H1 (cell line): ENCODE data around the gene MEF2A. TPM values are rescaled to one million over a fixed set of nuclear protein-coding genes. Genes with fewer than 3 reads are reported as not detected.

ENCODE experiments used
- CTCF ChIA-PET: fragments of 300-600 bp; sonication (Branson Sonifier 250); formaldehyde crosslinking; loops from one replicate; lab custom pipeline; 2021; ENCODE audit not compliant: partially characterized antibody; lab: Charles Lee
- POLR2A ChIA-PET: fragments of 300-600 bp; sonication (Branson Sonifier 250); formaldehyde crosslinking; loops from one replicate; lab custom pipeline; 2021; ENCODE audit warnings: inconsistent platforms; ENCODE audit not compliant: partially characterized antibody; lab: Charles Lee
- DNase-seq, 2 experiments: peaks; one replicate each; pipeline versions ENCODE4 v3.0.0 to v3.0.0-alpha.2; 2010 to 2022; ENCODE audit warnings: low spot score in 2 of 2, low read depth in 1 of 2, mixed read lengths in 1 of 2
- FAIRE-seq: peaks from 2 replicates; lab custom pipeline; 2011; peaks lifted over from hg19 to GRCh38; lab: Jason Lieb, UNC
- H2AFZ ChIP-seq: 2 replicates; pipeline ENCODE4 v1.8.1; 2012; ENCODE audit warnings: low read length, inconsistent platforms
- H2AK5ac ChIP-seq: 2 replicates; pipeline ENCODE4 v1.6.1; 2013; ENCODE audit warnings: low read depth, low read length
- H2BK120ac ChIP-seq: replicated peaks from 2 replicates; pipeline ENCODE3; 2013; ENCODE audit warnings: low read depth, low read length, inconsistent platforms
- H2BK12ac ChIP-seq: 2 replicates; pipeline ENCODE4 v1.6.1; 2013; ENCODE audit warnings: low read depth, low read length
- H2BK15ac ChIP-seq: 2 replicates; pipeline ENCODE4 v1.6.1; 2013; ENCODE audit warnings: low read length
- H2BK20ac ChIP-seq: 2 replicates; pipeline ENCODE4 v1.6.1; 2013; ENCODE audit warnings: low read length
- H2BK5ac ChIP-seq: 2 replicates; pipeline ENCODE4 v1.6.1; 2013; ENCODE audit warnings: low read depth, low read length
- H3K14ac ChIP-seq: 2 replicates; pipeline ENCODE4 v1.6.1; 2013; ENCODE audit warnings: inconsistent platforms; ENCODE audit not compliant: insufficient read length
- H3K18ac ChIP-seq: 2 replicates; pipeline ENCODE4 v1.6.1; 2013; ENCODE audit warnings: low read length; ENCODE audit errors: extremely low read depth
- H3K23ac ChIP-seq: 2 replicates; pipeline ENCODE4 v1.6.1; 2013; ENCODE audit warnings: inconsistent platforms; ENCODE audit not compliant: insufficient read length
- H3K23me2 ChIP-seq: 2 replicates; pipeline ENCODE4 v1.6.1; 2013; ENCODE audit warnings: low read depth, low read length
- H3K27ac ChIP-seq: 2 replicates; pipeline ENCODE4 v1.6.1; 2011; ENCODE audit warnings: low read depth, low read length, inconsistent platforms
- H3K27me3 ChIP-seq, 4 experiments: replicated peaks in 1 of 4; 1 replicate in 1 of 4; 2 replicates in 3 of 4; pipeline versions ENCODE4 v1.6.1 to v1.8.1; 2011 to 2013; ENCODE audit warnings: low read length in 3 of 4, mild to moderate bottlenecking in 3 of 4, inconsistent platforms in 2 of 4, mixed read lengths in 2 of 4, moderate library complexity in 1 of 4; ENCODE audit not compliant: control insufficient read depth in 3 of 4, insufficient read depth in 3 of 4; ENCODE audit errors: extremely low read depth in 1 of 4
- H3K36me3 ChIP-seq, 4 experiments: 2 replicates each; pipeline versions ENCODE4 v1.6.1 to v1.8.1; 2011 to 2013; ENCODE audit warnings: mild to moderate bottlenecking in 4 of 4, low read length in 3 of 4, moderate library complexity in 2 of 4, control low read depth in 1 of 4, inconsistent platforms in 1 of 4; ENCODE audit not compliant: insufficient read depth in 4 of 4, control insufficient read depth in 2 of 4
- H3K4ac ChIP-seq: replicated peaks from 2 replicates; pipeline ENCODE3; 2013; ENCODE audit warnings: low read length, low read depth, mixed read lengths, inconsistent platforms; ENCODE audit not compliant: insufficient read length
- H3K4me1 ChIP-seq, 4 experiments: replicated peaks in 1 of 4; 1 replicate in 1 of 4; 2 replicates in 3 of 4; pipeline versions ENCODE4 v1.6.1 to v1.8.1; 2011 to 2013; ENCODE audit warnings: low read length in 3 of 4, inconsistent platforms in 2 of 4, mixed read lengths in 1 of 4; ENCODE audit not compliant: insufficient read depth in 4 of 4, control insufficient read depth in 3 of 4
- H3K4me2 ChIP-seq, 2 experiments: 2 replicates each; pipeline versions ENCODE4 v1.6.1 to v1.8.1; 2011 to 2013; ENCODE audit warnings: low read depth in 2 of 2, low read length in 2 of 2, control low read depth in 1 of 2, inconsistent platforms in 1 of 2, mild to moderate bottlenecking in 1 of 2; ENCODE audit not compliant: insufficient read depth in 1 of 2
- H3K4me3 ChIP-seq, 4 experiments: fragments of 200-600, 300-600 bp in 1 of 4; sonication (generic), shearing (Covaris generic), sonication (Bioruptor Twin) in 1 of 4; 2 replicates each; pipeline versions ENCODE4 v1.5.1 to v1.8.1; 2011 to 2016; ENCODE audit warnings: low read length in 4 of 4, low read depth in 3 of 4, control low read depth in 2 of 4, inconsistent platforms in 2 of 4, mild to moderate bottlenecking in 2 of 4, mixed read lengths in 1 of 4, moderate library complexity in 1 of 4; ENCODE audit not compliant: insufficient read depth in 2 of 4; ENCODE audit errors: extremely low read depth in 1 of 4
- H3K56ac ChIP-seq: replicated peaks from 2 replicates; pipeline ENCODE3; 2013; ENCODE audit warnings: low read depth, mild to moderate bottlenecking, mixed read lengths, low read length, inconsistent platforms; ENCODE audit not compliant: insufficient read length
- H3K79me1 ChIP-seq: 2 replicates; pipeline ENCODE4 v1.6.1; 2013; ENCODE audit warnings: low read depth, low read length, control low read depth
- H3K79me2 ChIP-seq, 2 experiments: 2 replicates each; pipeline versions ENCODE4 v1.6.1 to v1.8.1; 2012 to 2013; ENCODE audit warnings: low read length in 2 of 2, mild to moderate bottlenecking in 2 of 2, inconsistent platforms in 1 of 2; ENCODE audit not compliant: insufficient read depth in 2 of 2, control insufficient read depth in 1 of 2
- H3K9ac ChIP-seq, 4 experiments: replicated peaks in 1 of 4; 1 replicate in 1 of 4; 2 replicates in 3 of 4; pipeline versions ENCODE4 v1.6.1 to v1.8.1; 2011 to 2013; ENCODE audit warnings: low read depth in 3 of 4, low read length in 3 of 4, control low read depth in 2 of 4, mild to moderate bottlenecking in 2 of 4, moderate library complexity in 2 of 4, inconsistent platforms in 1 of 4; ENCODE audit errors: extremely low read depth in 1 of 4
- H3K9me3 ChIP-seq, 2 experiments: 2 replicates each; pipeline versions ENCODE4 v1.6.1 to v1.8.1; 2012 to 2013; ENCODE audit warnings: mild to moderate bottlenecking in 2 of 2, moderate library complexity in 2 of 2, control low read depth in 1 of 2, inconsistent platforms in 1 of 2, low read depth in 1 of 2, low read length in 1 of 2, mixed read lengths in 1 of 2; ENCODE audit not compliant: insufficient read depth in 2 of 2
- H4K20me1 ChIP-seq, 2 experiments: replicated peaks in 1 of 2; 2 replicates each; pipeline versions ENCODE3 to v1.8.1; 2011 to 2013; ENCODE audit warnings: inconsistent platforms in 2 of 2, low read length in 2 of 2, mild to moderate bottlenecking in 1 of 2; ENCODE audit not compliant: insufficient read depth in 2 of 2, control insufficient read depth in 1 of 2
- H4K5ac ChIP-seq: 2 replicates; pipeline ENCODE4 v1.6.1; 2013; ENCODE audit warnings: low read length, low read depth, mixed read lengths, inconsistent platforms; ENCODE audit not compliant: insufficient read length
- H4K8ac ChIP-seq: 2 replicates; pipeline ENCODE4 v1.8.0; 2013; ENCODE audit warnings: mild to moderate bottlenecking, moderate library complexity, low read length, inconsistent platforms; ENCODE audit not compliant: insufficient read depth; ENCODE audit errors: extremely low read depth
- H4K91ac ChIP-seq: replicated peaks from 2 replicates; pipeline ENCODE3; 2013; ENCODE audit warnings: low read length, mixed read lengths, inconsistent platforms; ENCODE audit not compliant: insufficient read length
- ATF3 ChIP-seq: IDR thresholded peaks from 2 replicates; pipeline ENCODE4 v1.6.1; 2011; ENCODE audit warnings: low read depth, mild to moderate bottlenecking, low read length; ENCODE audit not compliant: insufficient read depth
- CHD2 ChIP-seq: IDR thresholded peaks from 2 replicates; pipeline ENCODE4 v1.6.1; 2012; ENCODE audit warnings: low read length, improper control_type of control experiment
- EP300 ChIP-seq, 2 experiments: IDR thresholded peaks; 1 replicate in 1 of 2; 2 replicates in 1 of 2; pipeline ENCODE4 v1.6.1; 2011 to 2012; ENCODE audit warnings: low read depth in 2 of 2, low read length in 2 of 2, mild to moderate bottlenecking in 2 of 2, borderline replicate concordance in 1 of 2, inconsistent platforms in 1 of 2, moderate library complexity in 1 of 2
- GABPA ChIP-seq: IDR thresholded peaks from 2 replicates; pipeline ENCODE4 v1.6.1; 2011; ENCODE audit warnings: mild to moderate bottlenecking, low read length, moderate library complexity, borderline replicate concordance; ENCODE audit not compliant: insufficient read depth
- JUN ChIP-seq: IDR thresholded peaks from 2 replicates; pipeline ENCODE4 v1.6.1; 2011; ENCODE audit warnings: low read depth, mild to moderate bottlenecking, improper control_type of control experiment, low read length
- JUND ChIP-seq: IDR thresholded peaks from 2 replicates; pipeline ENCODE4 v1.6.1; 2011; ENCODE audit warnings: mild to moderate bottlenecking, improper control_type of control experiment, low read length
- KDM1A ChIP-seq: fragments of 200-600, 300-600 bp; sonication (generic); IDR thresholded peaks from 2 replicates; pipeline ENCODE4 v1.7.1; 2016; ENCODE audit warnings: mild to moderate bottlenecking, low read length, borderline replicate concordance
- MAFK ChIP-seq: IDR thresholded peaks from 2 replicates; pipeline ENCODE4 v1.6.1; 2012; ENCODE audit warnings: low read depth, mild to moderate bottlenecking, improper control_type of control experiment, low read length
- RAD21 ChIP-seq, 2 experiments: IDR thresholded peaks in 1 of 2; conservative IDR thresholded peaks in 1 of 2; 2 replicates each; pipeline ENCODE4 v1.6.1; 2011; ENCODE audit warnings: low read depth in 2 of 2, low read length in 2 of 2, improper control_type of control experiment in 1 of 2, inconsistent platforms in 1 of 2, mild to moderate bottlenecking in 1 of 2, moderate library complexity in 1 of 2
- RFX5 ChIP-seq: IDR thresholded peaks from 2 replicates; pipeline ENCODE4 v1.6.1; 2011; ENCODE audit warnings: low read depth, low read length, improper control_type of control experiment, borderline replicate concordance
- TAF7 ChIP-seq: optimal IDR thresholded peaks from 2 replicates; pipeline ENCODE3; 2011; ENCODE audit warnings: low read depth, mild to moderate bottlenecking, inconsistent platforms, low read length, moderate library complexity, borderline replicate concordance
- TCF12 ChIP-seq: IDR thresholded peaks from 2 replicates; pipeline ENCODE4 v1.6.1; 2011; ENCODE audit warnings: low read depth, mild to moderate bottlenecking, low read length
- WGBS, 2 experiments: shearing (Covaris generic) in 1 of 2; methylation state at CpG; one replicate each; pipeline versions ENCODE4 v1.1.6 to v1.1.7; 2013 to 2015; ENCODE audit warnings: low lambda C conversion rate in 2 of 2, mixed read lengths in 2 of 2, inconsistent platforms in 1 of 2, low coverage in 1 of 2, missing lambda C conversion rate in 1 of 2; ENCODE audit not compliant: insufficient replicate concordance in 2 of 2, insufficient coverage in 1 of 2, insufficient read length in 1 of 2; ENCODE audit errors: extremely low coverage in 1 of 2, missing lambda C conversion rate in 1 of 2; 5-methylcytosine and 5-hydroxymethylcytosine counted together
- polyA plus RNA-seq, 7 experiments: library from polyadenylated mRNA; depleted of rRNA in 3 of 7; stranded (reverse) in 5 of 7; unstranded in 2 of 7; fragments of >200 nt in 5 of 7; fragments of 200-250 nt in 2 of 7; gene quantifications; 1 replicate in 5 of 7; 2 replicates in 1 of 7; 4 replicates in 1 of 7; pipeline versions ENCODE4 v1.2.1 to v1.2.3, GENCODE V29; 2011 to 2013; ENCODE audit warnings: missing spikeins in 2 of 7, mixed read lengths in 2 of 7
- total RNA-seq: library from RNA; stranded (reverse); fragmentation: NEBNext Ultra II Directional; extraction: Animal tissue kit (Norgen Biotek cat#: 25700); gene quantifications from 2 replicates; pipeline ENCODE4 v1.2.1, GENCODE V29; 2021

The MEF2A gene
- total and polyA plus RNA-seq, 2 of the 8 experiments (the other 6 are each of a cell fraction or from before 2014, with no cell fraction given): 15.6 to 22.5 TPM

GRCh38 chr15:99536422-99537040 is 29.3 kb upstream of the MEF2A start:
- Histone ChIP-seq H2AFZ (no peak overlapping the region; the same call in 1 of the 2 replicates), H3K9me3 (no peaks in the 10 kb centered on the region; a peak in 1 of 4 replicates), H3K79me2 (no peaks in the 10 kb centered on the region), H3K56ac (no peak overlapping the region), H2BK20ac (no peak overlapping the region), H3K14ac (no peak overlapping the region), H2BK12ac (no peak overlapping the region), H4K5ac (no peak overlapping the region), H2BK120ac (no peak overlapping the region), H3K23me2 (no peaks in the 10 kb centered on the region; the same call in 1 of the 2 replicates), H4K8ac (no peak overlapping the region), H2AK5ac (no peak overlapping the region), H2BK5ac (no peak overlapping the region), H3K18ac (no peak overlapping the region), H3K9ac (no peak overlapping the region), H2BK15ac (no peak overlapping the region), H4K20me1 (peaks cover 0 to 2% of the 10 kb centered on the region in 2 experiments), H3K79me1 (no peaks in the 10 kb centered on the region), H3K4me3 (no peak overlapping the region), H3K27me3 (no peaks in the 10 kb centered on the region; a peak in 1 of 7 replicates), H3K36me3 (no peaks in the 10 kb centered on the region), H3K4me1 (no peaks in the 10 kb centered on the region), H3K4ac (no peak overlapping the region), H3K4me2 (no peak overlapping the region), H3K27ac (no peak overlapping the region), H4K91ac (no peak overlapping the region), H3K23ac (no peak overlapping the region)
- DNase-seq (no peak), FAIRE-seq (no peak)
- CTCF ChIA-PET: interaction anchor here (0.6 kb wide), 1 partner anchor 1110 kb away, joined by 3 read pairs; no protein-coding TSS in a partner anchor
- POLR2A ChIA-PET: no interaction called here
- 88% methylated on average over 4 of the region's 4 CpGs; no CpG with 5 or more reads in 1 of the 2 experiments for WGBS, 2 experiments
- TF ChIP-seq JUN: no peak
- no peak for TF ChIP-seq MAFK
- no peak for TF ChIP-seq RAD21 (IDR thresholded peaks at IDR 0.05 in 1 of 2, conservative IDR thresholded peaks at IDR 0.05 in 1 of 2; ENCODE audit: low read depth in 2 of 2, low read length in 2 of 2)
- no peak for TF ChIP-seq GABPA
- TF ChIP-seq JUND: no peak
- TF ChIP-seq TCF12: no peak
- TF ChIP-seq TAF7: no peak
- TF ChIP-seq CHD2: no peak
- TF ChIP-seq EP300 (IDR thresholded peaks at IDR 0.05; ENCODE audit: borderline replicate concordance in 1 of 2, low read depth in 2 of 2, low read length in 2 of 2): no peak
- no peak for TF ChIP-seq KDM1A
- TF ChIP-seq RFX5: no peak
- TF ChIP-seq ATF3: no peak
